ENCODE data around the gene VEPH1.
A peak's percentile ranks its signal among the peaks of the same experiment; 100 is the strongest.

The VEPH1 gene

GRCh38 chr3:157248590-157249422, 254.4 kb downstream of the VEPH1 start:
- DNase-seq, result no peak

GRCh38 chr3:157247391-157247790, 255.8 kb downstream of the VEPH1 start:
- DNase-seq, result no peak

- no peak for DNase-seq
These were observed 260.4 kb downstream of the VEPH1 start for GRCh38 chr3:157242836-157243235.

GRCh38 chr3:157241599-157241998, 261.6 kb downstream of the VEPH1 start:
- DNase-seq, result no peak

- no peak for DNase-seq
These were observed 262.8 kb downstream of the VEPH1 start for GRCh38 chr3:157240408-157240807.

GRCh38 chr3:157239082-157239704, 264.0 kb downstream of the VEPH1 start:
- peak in 1 of 2 donors; percentile 8 for DNase-seq

GRCh38 chr3:157238457-157238856, 264.8 kb downstream of the VEPH1 start:
- no peak for DNase-seq

- DNase-seq, result no peak
These were observed 265.3 kb downstream of the VEPH1 start for GRCh38 chr3:157237886-157238285.

- DNase-seq, result no peak
These were observed 267.9 kb downstream of the VEPH1 start for GRCh38 chr3:157235291-157235690.

- DNase-seq, result no peak
These were observed 269.3 kb downstream of the VEPH1 start for GRCh38 chr3:157233923-157234322.

- DNase-seq, result no peak
These were observed 271.1 kb downstream of the VEPH1 start for GRCh38 chr3:157232141-157232540.

GRCh38 chr3:157231071-157231470, 272.1 kb downstream of the VEPH1 start:
- DNase-seq, result no peak

- no peak for DNase-seq
These were observed 276.9 kb downstream of the VEPH1 start for GRCh38 chr3:157226173-157226847.

- DNase-seq, result no peak
These were observed 278.2 kb downstream of the VEPH1 start for GRCh38 chr3:157225001-157225400.

GRCh38 chr3:157220883-157221282, 282.3 kb downstream of the VEPH1 start:
- no peak for DNase-seq

GRCh38 chr3:157220211-157220610, 283.0 kb downstream of the VEPH1 start:
- no peak for DNase-seq

GRCh38 chr3:157219215-157219614, 284.0 kb downstream of the VEPH1 start:
- no peak for DNase-seq

All from bone marrow (tissue), 2 donors.